GM21528 (cell line): Measurements from ENCODE around the gene ORAI1.
"Not testable (repeated sequence)": the region's sequence is repeated elsewhere in the genome, so short reads cannot be mapped to it uniquely, and the experiment has no call there.

Source experiments
- ATAC-seq: cut with Tn5 transposase; IDR thresholded peaks from one replicate; pipeline ENCODE4 v1.9.1; 2021; ENCODE audit warnings: mild to moderate bottlenecking, moderate library complexity; ENCODE audit not compliant: unreplicated experiment, low FRiP score

The ORAI1 gene

DNA sequence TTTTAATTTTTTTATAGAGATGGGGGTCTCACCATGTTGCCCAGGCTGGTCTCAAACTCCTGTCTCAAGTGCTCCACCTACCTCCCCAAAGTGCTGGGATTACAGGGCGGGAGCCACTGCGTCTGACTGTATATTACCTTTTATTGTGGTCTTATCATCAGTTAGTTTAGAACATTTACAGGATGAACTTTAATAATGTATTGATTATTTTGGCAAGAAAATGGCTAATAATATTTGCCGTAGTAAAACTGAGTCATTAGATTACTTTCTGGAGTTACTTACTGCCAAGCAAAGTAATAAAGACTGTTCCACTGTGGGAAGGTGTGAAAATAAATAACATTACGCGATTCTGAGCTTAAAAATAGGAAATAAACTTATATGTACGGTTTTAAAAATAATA, 23.6 kb upstream of the ORAI1 start:
- no peak for ATAC-seq

DNA sequence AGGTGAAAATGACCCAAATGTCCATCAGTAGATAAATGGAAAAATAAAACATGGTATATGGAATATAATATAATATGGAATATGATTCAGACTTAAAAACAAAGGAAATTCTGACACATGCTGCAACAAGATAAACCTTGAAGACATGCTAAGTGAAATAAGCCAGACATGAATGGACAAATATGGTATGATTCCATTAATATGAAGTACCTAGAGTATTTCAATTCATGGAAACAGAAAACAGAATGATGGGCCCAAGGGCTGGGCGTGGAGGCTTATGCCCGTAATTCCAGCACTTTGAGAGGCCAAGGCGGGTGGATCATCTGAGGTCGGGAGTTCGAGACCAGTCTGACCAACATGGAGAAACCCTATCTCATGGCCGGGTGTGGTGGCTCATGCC, 22.7 kb upstream of the ORAI1 start:
- no peak for ATAC-seq

DNA sequence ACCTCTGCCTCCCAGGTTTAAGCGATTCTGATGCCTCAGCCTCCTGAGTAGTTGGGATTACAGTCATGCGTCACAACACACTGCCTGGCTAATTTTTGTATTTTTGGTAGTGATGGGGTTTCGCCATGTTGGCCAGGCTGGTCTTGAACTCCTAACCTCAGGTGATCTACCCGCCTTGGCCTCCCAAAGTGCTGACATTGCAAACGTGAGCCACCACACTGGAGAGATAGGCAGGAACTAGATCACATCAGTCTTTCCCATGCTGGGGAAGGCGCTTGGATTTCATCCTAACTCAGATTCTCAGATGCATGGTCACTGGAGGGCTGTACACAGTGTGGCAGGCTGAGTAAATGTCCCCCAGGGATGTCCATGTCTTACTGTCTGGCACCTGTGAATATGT, 18.0 kb upstream of the ORAI1 start:
- ATAC-seq = no peak

DNA sequence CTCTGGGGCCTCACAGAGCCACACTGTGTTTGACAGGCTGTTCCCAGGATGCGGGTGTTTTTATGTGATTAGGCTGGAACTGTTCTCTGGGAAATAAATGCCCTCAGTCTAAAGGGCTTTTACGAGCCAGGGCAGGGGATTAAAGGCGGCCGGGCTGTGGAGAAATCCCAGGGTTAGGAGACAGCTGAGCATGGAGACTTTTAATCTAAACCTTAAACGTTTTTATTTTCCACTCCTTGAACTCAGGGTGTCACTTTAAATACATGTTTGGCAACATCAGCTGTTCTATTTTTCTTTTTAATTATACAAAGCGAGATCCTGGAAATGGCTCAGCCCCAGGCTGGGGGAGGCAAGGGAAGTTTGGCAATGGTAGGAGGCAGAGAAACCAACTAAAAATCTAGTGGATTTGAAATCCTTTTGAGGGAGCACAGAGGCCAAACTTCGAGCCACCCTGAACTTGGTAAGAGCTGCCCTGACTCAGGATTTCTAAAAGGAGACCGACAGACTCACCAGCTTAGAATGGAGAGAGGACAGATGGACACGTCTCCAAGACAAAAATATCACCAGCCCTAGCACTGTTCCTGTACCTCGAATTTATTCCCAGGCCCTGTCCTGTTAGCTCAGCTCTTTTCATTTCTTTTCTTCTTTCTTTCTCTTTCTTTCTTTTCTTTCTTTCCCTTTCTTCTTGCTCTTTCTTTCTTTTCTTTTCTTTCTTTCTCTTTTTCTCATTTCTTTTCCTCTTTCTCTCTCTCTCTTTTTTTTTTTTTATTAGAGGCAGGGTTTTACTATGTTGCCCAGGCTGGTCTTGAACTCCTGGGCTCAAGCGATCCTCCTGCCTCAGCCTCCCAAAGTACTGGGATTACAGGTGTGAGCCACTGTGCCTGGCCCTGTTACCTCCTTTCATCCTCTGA, 15.8 kb upstream of the ORAI1 start:
- ATAC-seq = no peak

DNA sequence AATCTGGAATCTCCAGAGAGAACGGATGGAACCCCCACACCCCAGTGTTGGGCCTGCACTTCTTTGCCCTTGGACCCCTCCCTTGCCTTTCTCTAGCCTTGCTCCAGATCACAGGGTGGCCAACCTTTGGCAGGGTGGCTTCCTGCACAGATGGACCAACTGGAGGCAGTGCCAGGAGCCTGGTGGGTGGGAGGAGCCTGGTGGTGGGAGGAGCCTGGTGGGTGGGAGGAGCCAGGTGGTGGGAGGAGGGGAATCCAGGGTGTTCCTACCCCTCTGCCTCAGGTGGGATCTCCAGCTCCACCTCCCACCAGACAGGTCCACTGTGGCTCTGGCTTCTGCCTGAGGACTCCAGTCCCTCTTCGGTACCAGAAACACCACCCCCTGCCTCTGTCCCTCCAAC, 15.0 kb upstream of the ORAI1 start:
- ATAC-seq = no peak

DNA sequence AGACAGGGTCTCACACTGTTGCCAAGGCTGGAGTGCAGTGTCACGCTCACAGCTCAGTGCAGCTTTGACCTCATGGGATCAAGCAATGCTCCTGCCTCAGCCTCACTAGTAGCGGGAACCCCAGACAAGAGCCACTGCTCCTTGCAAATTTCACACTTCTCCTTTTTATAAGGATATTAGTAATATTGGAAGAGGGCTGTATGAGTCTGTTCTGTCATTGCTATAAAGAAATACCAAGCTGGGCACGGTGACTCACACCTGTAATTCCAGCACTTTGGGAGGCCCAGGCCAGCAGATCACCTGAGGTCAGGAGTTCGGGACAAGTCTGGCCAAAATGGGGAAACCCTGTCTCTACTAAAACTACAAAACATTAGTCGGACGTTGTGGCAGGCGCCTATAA, 12.9 kb upstream of the ORAI1 start:
- ATAC-seq = no peak

DNA sequence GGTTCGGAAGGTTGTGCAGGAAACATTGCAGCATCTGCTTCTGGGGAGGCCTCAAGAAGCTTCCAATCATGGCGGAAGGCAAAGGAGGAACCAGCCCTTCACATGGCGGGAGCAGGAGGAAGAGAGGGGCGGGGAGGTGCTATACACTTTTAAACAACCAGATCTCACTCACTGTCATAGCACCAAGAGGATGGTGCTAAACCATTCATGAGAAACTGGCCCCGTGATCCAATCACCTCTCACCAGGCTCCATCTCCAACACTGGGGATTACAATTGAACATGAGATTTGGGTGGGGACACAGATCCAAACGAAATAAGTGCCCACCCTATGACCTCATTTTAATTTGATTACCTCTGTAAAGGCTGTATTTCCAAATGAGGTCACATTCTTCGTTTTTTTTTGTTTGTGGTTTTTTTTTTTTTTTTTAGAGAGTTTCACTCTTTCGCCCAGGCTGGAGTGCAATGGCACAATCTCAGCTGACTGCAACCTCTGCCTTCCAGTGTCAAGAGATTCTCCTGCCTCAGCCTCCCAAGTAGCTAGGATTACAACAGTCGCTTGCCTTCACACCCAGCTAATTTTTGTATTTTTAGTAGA, 11.4 kb upstream of the ORAI1 start:
- ATAC-seq = no peak

DNA sequence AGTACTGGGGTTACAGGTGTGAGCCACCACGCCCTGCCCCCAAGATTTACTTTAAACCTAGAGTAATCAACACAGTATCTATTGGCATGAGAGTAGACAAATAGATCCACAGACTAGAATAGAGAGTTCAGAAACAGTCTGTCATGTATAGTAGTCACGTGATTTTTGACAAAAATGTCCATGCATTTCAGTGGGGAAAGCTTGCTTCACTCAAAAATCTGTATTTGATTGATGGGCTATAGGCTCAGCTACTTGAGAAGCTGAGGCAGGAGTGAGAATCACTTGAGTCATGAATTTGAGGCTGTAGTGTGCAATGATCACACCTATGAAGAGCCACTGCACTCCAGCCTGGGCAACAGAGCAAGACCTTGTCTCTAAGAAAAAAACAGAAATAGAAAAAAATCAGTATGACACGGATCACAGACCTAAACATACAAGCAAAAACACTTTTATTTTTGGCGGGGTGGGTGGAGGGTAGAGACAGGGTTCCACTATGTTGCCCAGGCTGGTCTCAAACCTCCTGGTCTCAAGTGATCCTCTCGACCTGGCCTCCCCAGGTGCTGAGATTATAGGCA, 7.6 kb upstream of the ORAI1 start:
- ATAC-seq = no peak

DNA sequence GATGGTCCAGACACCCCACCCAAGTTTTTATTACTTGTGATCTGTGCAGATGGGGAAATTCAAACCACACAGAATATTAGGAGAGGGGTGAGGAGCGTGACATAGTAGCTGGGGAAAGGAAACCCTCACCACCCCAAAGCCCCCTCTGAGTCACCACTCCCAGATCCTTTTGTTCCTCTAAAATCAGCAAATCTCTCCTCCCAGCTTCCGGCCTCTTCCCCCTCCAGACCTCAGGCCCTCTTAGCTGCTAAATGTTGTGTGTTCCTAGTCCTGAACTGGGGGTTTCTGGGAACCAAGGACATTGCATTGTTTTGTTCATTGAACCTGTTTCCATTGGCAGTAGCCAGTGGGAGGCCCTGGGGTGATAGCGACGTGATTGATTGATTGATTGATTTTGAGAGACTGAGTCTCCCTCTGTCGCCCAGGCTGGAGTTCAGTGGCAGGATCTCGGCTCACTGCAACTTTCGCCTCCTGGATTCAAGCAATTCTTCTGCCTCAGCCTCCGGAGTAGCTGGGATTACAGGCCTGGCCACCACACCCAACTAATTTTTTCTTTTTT, 5.9 kb upstream of the ORAI1 start:
- no peak for ATAC-seq

DNA sequence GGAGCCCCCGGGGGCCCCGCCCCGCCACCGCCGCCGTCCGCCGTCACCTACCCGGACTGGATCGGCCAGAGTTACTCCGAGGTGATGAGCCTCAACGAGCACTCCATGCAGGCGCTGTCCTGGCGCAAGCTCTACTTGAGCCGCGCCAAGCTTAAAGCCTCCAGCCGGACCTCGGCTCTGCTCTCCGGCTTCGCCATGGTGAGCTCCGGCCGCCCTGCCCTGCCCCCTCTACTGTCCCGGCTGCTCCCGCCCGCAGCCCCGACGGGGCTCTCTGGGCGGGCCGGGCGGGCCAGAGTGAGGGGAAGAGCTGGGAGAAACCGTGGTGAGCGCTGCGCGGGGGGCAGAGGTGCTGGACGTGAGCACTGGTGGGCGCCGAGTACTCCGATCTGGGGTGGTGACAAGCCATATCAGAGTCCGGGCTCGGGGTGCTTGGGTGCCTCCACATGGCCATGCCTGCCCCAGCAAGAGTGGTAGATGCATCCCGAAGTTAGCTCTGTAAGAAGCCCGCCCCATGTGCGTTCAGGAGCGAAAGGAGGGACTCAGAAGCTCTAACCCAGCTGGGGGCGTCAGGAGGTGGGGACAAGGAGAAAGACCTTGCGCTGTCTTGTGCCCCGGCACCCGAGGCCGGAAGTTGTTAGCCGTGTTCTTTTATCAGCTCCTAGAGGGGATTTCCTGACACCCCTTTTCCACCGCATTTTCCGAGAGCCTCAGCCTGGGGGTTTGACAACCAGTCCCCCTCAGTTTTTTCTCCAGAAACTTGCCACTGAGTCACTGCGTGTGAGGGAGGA, 717 bp downstream of the ORAI1 start:
- ATAC-seq = peak; percentile 46

DNA sequence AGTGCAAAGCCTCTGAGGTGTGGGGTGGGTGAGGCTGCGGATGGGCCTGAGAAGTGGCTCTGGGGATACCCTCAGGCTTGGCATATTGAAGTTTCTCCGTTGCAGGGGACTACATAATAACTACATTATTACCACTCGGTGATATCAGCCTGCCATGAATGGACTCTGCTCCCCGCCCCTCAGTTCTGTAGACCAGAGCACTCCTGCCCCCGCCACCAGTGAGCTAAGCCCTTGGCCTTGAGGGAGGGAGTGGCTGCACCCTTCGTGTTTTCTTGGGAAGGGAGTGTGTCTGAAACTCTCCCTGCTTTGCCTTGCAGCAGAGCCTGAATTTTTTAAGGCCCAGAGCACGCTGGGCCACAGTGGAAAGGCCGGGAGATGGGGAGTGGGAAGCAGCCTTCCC, 1.7 kb downstream of the ORAI1 start:
- ATAC-seq = no peak

DNA sequence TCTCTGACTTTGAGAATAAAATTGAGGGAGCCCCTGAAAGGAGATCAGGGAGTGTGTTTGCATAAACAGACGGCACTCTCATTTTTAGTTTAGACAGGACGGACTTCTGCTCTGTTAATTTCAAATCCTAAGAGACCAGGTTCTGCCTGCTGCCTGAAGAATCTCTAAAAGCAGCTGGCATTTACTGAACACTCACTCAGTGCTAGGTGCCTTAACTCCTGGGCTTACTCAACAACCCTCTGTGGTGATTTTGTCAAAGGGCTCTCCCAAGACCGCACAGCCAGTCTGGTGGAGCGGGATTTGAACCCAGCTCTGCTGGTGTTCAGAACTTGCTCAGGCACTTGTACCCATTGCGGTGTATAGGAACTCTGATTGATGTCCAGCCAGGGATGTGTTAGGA, 2.2 kb downstream of the ORAI1 start:
- ATAC-seq = no peak

DNA sequence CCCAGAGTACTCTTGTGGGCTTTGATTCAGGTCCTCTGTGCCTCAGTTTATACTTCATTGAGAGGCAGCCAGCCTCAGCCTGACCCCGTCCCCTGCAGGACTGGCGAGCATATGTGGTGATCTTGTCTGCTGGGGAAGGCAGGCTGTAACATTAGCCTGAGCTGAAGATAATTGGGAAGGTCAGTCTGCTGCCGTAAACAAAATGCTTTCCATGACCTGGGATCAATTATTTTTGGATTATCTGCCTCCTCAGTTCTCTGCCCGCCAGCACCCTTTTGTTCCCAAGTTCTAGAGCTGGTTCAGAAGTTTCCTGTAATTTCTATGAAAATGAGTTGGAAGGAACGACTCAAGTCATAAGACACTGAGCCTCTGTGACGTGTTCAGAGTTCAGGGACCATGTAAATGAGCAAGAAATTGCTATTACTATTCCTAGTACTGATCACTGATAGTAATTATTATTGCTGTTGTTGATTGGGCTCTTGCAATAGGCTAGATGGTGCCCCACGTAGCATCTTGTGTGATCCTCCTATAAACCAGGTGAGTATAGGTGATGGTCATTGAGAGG, 4.5 kb downstream of the ORAI1 start:
- ATAC-seq = no peak

DNA sequence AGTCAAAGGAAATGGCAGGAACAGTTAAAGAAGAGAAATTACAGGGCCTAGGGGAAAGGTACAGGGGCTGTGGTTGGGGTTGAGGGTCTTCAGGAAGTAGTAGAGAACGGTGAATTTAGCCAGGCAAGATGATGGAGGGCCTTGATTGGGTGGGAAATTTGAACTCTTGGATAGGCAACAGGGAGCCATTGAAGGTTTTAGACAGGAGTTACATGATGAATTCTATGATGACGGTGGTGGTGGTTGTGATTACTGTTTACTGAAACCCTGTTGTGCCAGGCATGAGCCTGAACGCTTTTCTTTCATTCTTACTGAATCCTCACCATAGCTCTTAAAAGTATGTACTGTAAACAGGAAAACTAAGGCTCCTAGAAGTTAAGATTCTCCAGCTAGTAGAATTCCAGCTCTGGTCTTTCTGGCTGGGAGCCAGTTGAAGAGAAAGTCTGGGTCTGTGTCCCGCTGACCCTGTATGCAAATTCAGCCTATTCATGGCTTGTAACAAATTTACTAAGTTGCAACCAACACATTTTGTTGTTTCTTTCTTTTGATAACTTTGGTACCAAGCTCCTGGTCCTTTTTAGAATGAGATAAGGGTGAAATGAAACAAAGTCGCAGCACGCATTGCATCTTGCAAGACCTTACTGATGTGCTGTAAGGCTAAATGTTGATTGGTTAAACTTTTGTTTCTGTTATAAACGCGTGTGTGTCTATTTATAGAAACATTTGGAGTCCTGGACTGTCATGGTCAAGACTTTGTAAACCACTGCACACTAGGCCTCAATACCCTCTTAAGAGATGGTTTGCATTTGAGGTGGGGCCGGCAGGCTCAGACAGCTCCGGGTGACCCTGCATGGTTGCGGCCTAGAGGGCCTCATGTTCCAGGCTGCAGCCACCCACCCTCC, 6.0 kb downstream of the ORAI1 start:
- ATAC-seq = no peak

DNA sequence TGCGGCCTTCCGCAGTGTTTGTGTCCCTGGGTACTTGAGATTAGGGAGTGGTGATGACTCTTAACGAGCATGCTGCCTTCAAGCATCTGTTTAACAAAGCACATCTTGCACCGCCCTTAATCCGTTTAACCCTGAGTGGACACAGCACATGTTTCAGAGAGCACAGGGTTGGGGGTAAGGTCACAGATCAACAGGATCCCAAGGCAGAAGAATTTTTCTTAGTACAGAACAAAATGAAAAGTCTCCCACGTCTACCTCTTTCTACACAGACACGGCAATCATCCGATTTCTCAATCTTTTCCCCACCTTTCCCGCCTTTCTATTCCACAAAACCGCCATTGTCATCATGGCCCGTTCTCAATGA, 7.5 kb downstream of the ORAI1 start:
- ATAC-seq = not testable (repeated sequence)

DNA sequence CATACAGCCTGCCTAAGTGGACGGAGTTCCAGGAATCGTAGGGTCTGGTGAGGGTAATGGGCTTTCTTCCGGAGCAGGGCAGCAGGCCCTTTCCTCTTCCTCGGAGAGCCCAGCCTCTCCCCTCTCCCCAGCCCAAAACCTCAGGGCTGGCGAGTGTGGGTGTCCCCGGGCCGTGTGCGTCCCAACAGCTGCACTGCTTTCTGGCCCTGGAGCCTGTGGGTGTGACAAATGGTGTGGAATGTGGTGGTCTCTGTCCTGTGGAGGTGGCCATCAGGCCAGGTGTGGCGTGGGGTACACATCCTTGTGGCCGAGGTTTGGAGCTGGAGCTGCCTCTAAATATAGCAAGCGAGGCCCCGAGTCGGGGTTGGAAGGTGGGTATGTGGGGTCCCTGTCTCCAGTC, 8.5 kb downstream of the ORAI1 start:
- ATAC-seq = no peak

DNA sequence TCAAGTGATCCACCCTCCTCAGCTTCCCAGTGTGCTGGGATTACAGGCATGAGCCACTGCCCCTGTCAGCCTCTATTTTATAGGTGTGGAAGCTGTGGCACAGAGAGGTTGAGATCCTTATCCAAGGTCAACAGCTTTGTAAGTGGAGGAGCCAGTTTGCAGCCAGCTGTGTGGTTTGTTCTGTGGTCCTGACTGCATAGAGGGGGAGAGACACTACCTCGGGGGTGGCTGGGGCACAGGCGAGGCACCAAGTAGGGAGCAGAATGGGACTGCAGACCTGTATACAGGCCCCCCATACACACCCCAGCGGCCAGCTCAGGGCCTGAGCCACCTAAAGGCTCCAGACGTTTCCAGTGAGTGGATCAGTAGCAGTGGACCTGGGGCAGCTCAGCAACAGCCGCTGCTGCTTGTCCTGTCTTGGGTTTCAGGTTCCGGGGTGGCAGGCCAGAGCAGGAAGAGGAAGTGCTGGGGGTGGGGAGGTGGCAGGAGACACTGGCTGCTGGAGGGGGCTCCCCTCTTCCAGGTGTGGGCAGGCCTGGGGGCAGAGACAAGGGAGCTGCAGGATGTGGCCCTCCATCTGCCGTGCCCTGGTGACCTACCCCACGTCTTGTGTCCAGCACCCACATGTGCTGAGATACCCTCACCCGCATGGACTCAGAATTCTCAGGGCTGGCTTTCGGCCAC, 11.0 kb downstream of the ORAI1 start:
- ATAC-seq = peak; percentile 47

DNA sequence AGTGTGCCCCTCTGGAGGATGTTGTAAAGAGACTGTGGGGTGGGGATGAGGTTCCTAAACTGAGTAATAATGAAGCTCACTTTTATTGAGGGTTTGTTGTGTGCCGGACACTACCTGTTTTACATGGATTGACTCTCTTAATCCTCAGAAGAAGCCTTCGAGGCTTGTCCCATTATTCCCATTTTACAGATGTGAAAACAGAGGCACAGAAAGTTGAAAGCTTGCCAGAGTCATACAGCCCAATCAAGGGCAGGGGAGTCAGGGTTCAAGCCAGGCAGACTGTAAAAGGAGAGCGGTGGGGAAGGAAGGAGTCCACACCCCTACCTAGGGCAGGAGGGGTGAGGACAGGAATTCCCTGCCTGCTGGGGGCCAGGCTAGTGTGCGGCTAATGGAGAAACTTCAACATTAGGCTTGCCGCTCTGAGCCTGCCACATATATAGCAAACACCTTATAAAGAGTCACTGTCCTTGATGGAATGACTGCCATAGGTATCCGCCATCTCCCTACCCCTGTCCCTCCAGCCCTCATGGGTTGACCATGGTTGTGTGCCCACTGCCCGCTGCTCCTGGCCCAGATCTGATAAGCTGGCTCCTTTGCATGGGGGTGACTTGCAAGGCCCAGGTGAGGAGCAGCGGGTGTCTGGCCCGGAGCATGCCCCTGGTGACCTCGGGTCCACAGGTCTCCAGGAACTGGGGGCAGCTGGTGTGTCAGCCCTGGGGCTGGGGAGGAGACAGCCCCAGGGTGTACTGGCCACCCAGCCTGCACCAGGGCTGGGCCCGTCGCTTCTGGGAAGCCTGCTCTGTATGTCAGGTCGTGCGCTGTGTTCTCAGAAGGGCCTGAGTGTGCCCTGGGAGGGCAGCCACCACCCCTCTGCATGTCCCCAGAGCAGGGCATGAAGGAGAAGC, 12.2 kb downstream of the ORAI1 start:
- no peak for ATAC-seq
